ENCODE measurements around the gene SLC29A3. TPM values are rescaled to one million over a fixed set of nuclear protein-coding genes. Genes with fewer than 3 reads are reported as not detected.

Gene SLC29A3
- total RNA-seq, 4 donors from 2014 or later, result 1.0 to 13.8 (median 5.5) TPM

- Histone ChIP-seq H3K27me3 (no peaks in the 10 kb centered on the region), H3K4me3 (no peak overlapping the region), H3K36me3 (no peaks in the 10 kb centered on the region), H3K4me1 (no peaks in the 10 kb centered on the region), H3K9me3 (no peaks in the 10 kb centered on the region), H3K27ac (no peak overlapping the region)
- DNase-seq, result no peak
- intact Hi-C loops (cut with DNase I; ENCODE audit: low total_unique reads), result no loop called here
- TF ChIP-seq POLR2A (IDR thresholded peaks at IDR 0.05) (no peak), CTCF (IDR thresholded peaks at IDR 0.05) (no peak)
These were observed 10.1 kb upstream of the SLC29A3 start for GRCh38 chr10:71308985-71309384.

GRCh38 chr10:71309919-71310318, 9.1 kb upstream of the SLC29A3 start:
- TF ChIP-seq CTCF (IDR thresholded peaks at IDR 0.05) (no peak), POLR2A (IDR thresholded peaks at IDR 0.05) (no peak)
- Histone ChIP-seq H3K4me1 (no peaks in the 10 kb centered on the region), H3K9me3 (no peaks in the 10 kb centered on the region), H3K27me3 (no peaks in the 10 kb centered on the region), H3K36me3 (no peaks in the 10 kb centered on the region), H3K4me3 (no peak overlapping the region), H3K27ac (no peak overlapping the region)
- intact Hi-C loops (cut with DNase I; ENCODE audit: low total_unique reads), result no loop called here
- DNase-seq, result no peak

GRCh38 chr10:71312220-71312619, 6.8 kb upstream of the SLC29A3 start:
- intact Hi-C loops (cut with DNase I; ENCODE audit: low total_unique reads), result no loop called here
- Histone ChIP-seq H3K36me3 (no peaks in the 10 kb centered on the region), H3K9me3 (no peaks in the 10 kb centered on the region), H3K4me3 (no peak overlapping the region), H3K4me1 (no peaks in the 10 kb centered on the region), H3K27ac (peak overlapping the region in 1 of 2 donors; percentile 86), H3K27me3 (no peaks in the 10 kb centered on the region)
- DNase-seq, result no peak
- TF ChIP-seq POLR2A (IDR thresholded peaks at IDR 0.05) (no peak), CTCF (IDR thresholded peaks at IDR 0.05) (no peak)

GRCh38 chr10:71312811-71313789, 6.0 kb upstream of the SLC29A3 start:
- Histone ChIP-seq H3K4me3 (peak overlapping the region; percentile 6 to 10), H3K9me3 (no peaks in the 10 kb centered on the region), H3K36me3 (no peaks in the 10 kb centered on the region), H3K27ac (peak overlapping the region; percentile 75 to 86), H3K27me3 (no peaks in the 10 kb centered on the region), H3K4me1 (no peaks in the 10 kb centered on the region)
- intact Hi-C loops (cut with DNase I; ENCODE audit: low total_unique reads), result no loop called here
- TF ChIP-seq CTCF (IDR thresholded peaks at IDR 0.05), result no peak
- peak in 1 of 2 donors; percentile 15 for TF ChIP-seq POLR2A (IDR thresholded peaks at IDR 0.05)
- DNase-seq, result peak; percentile 95

- TF ChIP-seq POLR2A (IDR thresholded peaks at IDR 0.05) (no peak), CTCF (IDR thresholded peaks at IDR 0.05) (peak; percentile 80 to 98 (median 88))
- no peak overlapping the region for H3K4me3 ChIP-seq
- H3K27ac ChIP-seq, result peak overlapping the region; percentile 75 to 86
These were observed 4.9 kb upstream of the SLC29A3 start for GRCh38 chr10:71314028-71314693.

More at GRCh38 chr10:71314028-71314693, 4.9 kb upstream of the SLC29A3 start:
- H3K27me3 ChIP-seq, result no peaks in the 10 kb centered on the region
- peak; percentile 68 to 74 for DNase-seq
- H3K4me1 ChIP-seq, result no peaks in the 10 kb centered on the region
- H3K36me3 ChIP-seq, result no peaks in the 10 kb centered on the region
- no peaks in the 10 kb centered on the region for H3K9me3 ChIP-seq
- intact Hi-C loops (cut with DNase I; ENCODE audit: low total_unique reads), result no loop called here

Data from uterus (tissue), 4 donors.